Neuronal stem cell (in vitro differentiated cells): ENCODE results near the gene DDX6.

Experiments used
- DNase-seq: peaks from one replicate; pipeline ENCODE4 v3.0.0-alpha.2; 2013; ENCODE audit warnings: low spot score
- H2AFZ ChIP-seq: one replicate; pipeline ENCODE4 v1.6.1; 2013; ENCODE audit warnings: mild to moderate bottlenecking, low read length, inconsistent platforms
- H2AK5ac ChIP-seq: 2 replicates; pipeline ENCODE4 v1.6.1; 2013; ENCODE audit warnings: low read depth, mild to moderate bottlenecking, inconsistent platforms, low read length, moderate library complexity, mixed read lengths
- H2BK120ac ChIP-seq: 2 replicates; pipeline ENCODE4 v1.6.1; 2013; ENCODE audit warnings: low read depth, mild to moderate bottlenecking, inconsistent platforms, low read length, moderate library complexity, mixed read lengths
- H2BK12ac ChIP-seq: one replicate; pipeline ENCODE4 v1.6.1; 2013; ENCODE audit warnings: low read length, inconsistent platforms
- H2BK15ac ChIP-seq: 2 replicates; pipeline ENCODE4 v1.6.1; 2013; ENCODE audit warnings: mild to moderate bottlenecking, low read length, inconsistent platforms, mixed read lengths
- H2BK5ac ChIP-seq: one replicate; pipeline ENCODE4 v1.6.1; 2013; ENCODE audit warnings: inconsistent platforms, mild to moderate bottlenecking, low read length, moderate library complexity
- H3K14ac ChIP-seq: one replicate; pipeline ENCODE4 v1.6.1; 2013; ENCODE audit warnings: low read length, inconsistent platforms
- H3K18ac ChIP-seq: 2 replicates; pipeline ENCODE4 v1.6.1; 2013; ENCODE audit warnings: low read length, inconsistent platforms
- H3K23ac ChIP-seq: 2 replicates; pipeline ENCODE4 v1.6.1; 2013; ENCODE audit warnings: low read depth, mild to moderate bottlenecking, mixed read lengths, low read length, inconsistent platforms; ENCODE audit not compliant: poor library complexity
- H3K27ac ChIP-seq: replicated peaks from 3 replicates; pipeline ENCODE4 v1.5.1; 2013; ENCODE audit warnings: low read length, inconsistent platforms
- H3K27me3 ChIP-seq, 3 experiments: 2 replicates each; pipeline ENCODE4 v1.6.1; 2013; ENCODE audit warnings: low read length in 3 of 3, mild to moderate bottlenecking in 2 of 3, inconsistent platforms in 1 of 3, low read depth in 1 of 3, mixed read lengths in 1 of 3, moderate library complexity in 1 of 3; ENCODE audit not compliant: control insufficient read depth in 3 of 3, insufficient read depth in 3 of 3
- H3K36me3 ChIP-seq, 2 donors: replicated peaks in 1 of 2; 2 replicates each; pipeline ENCODE4 v1.6.1; 2013; ENCODE audit warnings: low read length in 2 of 2; ENCODE audit not compliant: control insufficient read depth in 2 of 2, insufficient read depth in 2 of 2
- H3K4ac ChIP-seq: 2 replicates; pipeline ENCODE4 v1.6.1; 2013; ENCODE audit warnings: inconsistent platforms, mild to moderate bottlenecking, low read length, moderate library complexity
- H3K4me1 ChIP-seq, 2 donors: 1 replicate in 1 of 2; 2 replicates in 1 of 2; pipeline ENCODE4 v1.6.1; 2013; ENCODE audit warnings: low read length in 2 of 2, low read depth in 1 of 2; ENCODE audit not compliant: control insufficient read depth in 2 of 2, insufficient read depth in 1 of 2
- H3K4me2 ChIP-seq: one replicate; pipeline ENCODE4 v1.6.1; 2013; ENCODE audit warnings: mild to moderate bottlenecking, low read length, inconsistent platforms; ENCODE audit not compliant: insufficient read depth, poor library complexity, severe bottlenecking
- H3K4me3 ChIP-seq, 2 donors: 2 replicates each; pipeline ENCODE4 v1.5.1; 2013; ENCODE audit warnings: low read length in 2 of 2, mild to moderate bottlenecking in 2 of 2, inconsistent platforms in 1 of 2, moderate library complexity in 1 of 2
- H3K79me1 ChIP-seq: one replicate; pipeline ENCODE4 v1.6.1; 2013; ENCODE audit warnings: low read depth, mild to moderate bottlenecking, inconsistent platforms, low read length, moderate library complexity
- H3K9ac ChIP-seq: one replicate; pipeline ENCODE4 v1.6.1; 2013; ENCODE audit warnings: mild to moderate bottlenecking, low read depth, low read length, inconsistent platforms; ENCODE audit not compliant: poor library complexity
- H3K9me3 ChIP-seq, 2 donors: replicated peaks in 1 of 2; 2 replicates each; pipeline versions ENCODE3 to v1.6.1; 2013; ENCODE audit warnings: low read length in 2 of 2, mild to moderate bottlenecking in 2 of 2, inconsistent platforms in 1 of 2, low read depth in 1 of 2, mixed read lengths in 1 of 2, moderate library complexity in 1 of 2; ENCODE audit not compliant: control insufficient read depth in 2 of 2, insufficient read depth in 1 of 2
- H4K8ac ChIP-seq: one replicate; pipeline ENCODE4 v1.6.1; 2013; ENCODE audit warnings: low read depth, mild to moderate bottlenecking, inconsistent platforms, low read length, moderate library complexity
- H4K91ac ChIP-seq: one replicate; pipeline ENCODE4 v1.6.1; 2013; ENCODE audit warnings: low read length, low read depth, mild to moderate bottlenecking, inconsistent platforms; ENCODE audit not compliant: poor library complexity
- WGBS, 2 donors: extraction: QIAGEN DNeasy Blood & Tissue Kit; methylation state at CpG; one replicate each; pipeline ENCODE4 v1.1.7; 2013; ENCODE audit warnings: missing lambda C conversion rate in 2 of 2, mixed read lengths in 1 of 2; ENCODE audit not compliant: insufficient read length in 2 of 2, insufficient replicate concordance in 1 of 2; ENCODE audit errors: extremely low coverage in 2 of 2; 5-methylcytosine and 5-hydroxymethylcytosine counted together

The DDX6 gene

GRCh38 chr11:118819334-118820024 is 28.5 kb upstream of the DDX6 start:
- Histone ChIP-seq H3K4me2 (no peak overlapping the region), H3K23ac (no peak overlapping the region), H2BK12ac (no peak overlapping the region), H3K36me3 (no peaks in the 10 kb centered on the region), H2BK120ac (no peak overlapping the region), H3K14ac (no peak overlapping the region), H2BK15ac (no peak overlapping the region), H2AK5ac (no peak overlapping the region), H3K4ac (no peak overlapping the region), H4K91ac (no peak overlapping the region), H2AFZ (no peak overlapping the region), H3K18ac (no peak overlapping the region), H3K9ac (no peak overlapping the region), H3K9me3 (no peaks in the 10 kb centered on the region), H3K79me1 (no peaks in the 10 kb centered on the region), H3K27me3 (no peaks in the 10 kb centered on the region), H3K27ac (no peak overlapping the region), H3K4me1 (peaks cover 0 to 2% of the 10 kb centered on the region in 2 donors), H3K4me3 (no peak overlapping the region), H2BK5ac (no peak overlapping the region), H4K8ac (no peak overlapping the region)
- DNase-seq: no peak
- no CpG with 5 or more reads among the region's 7 CpGs for WGBS, 2 donors

GRCh38 chr11:118818130-118818529 is 27.2 kb upstream of the DDX6 start:
- H2BK120ac ChIP-seq: no peak overlapping the region
- no peak overlapping the region for H3K27ac ChIP-seq
- H3K14ac ChIP-seq: no peak overlapping the region
- H2AK5ac ChIP-seq: no peak overlapping the region
- no peak overlapping the region for H3K9ac ChIP-seq
- H3K9me3 ChIP-seq: no peaks in the 10 kb centered on the region
- H3K79me1 ChIP-seq: no peaks in the 10 kb centered on the region
- no peak overlapping the region for H3K23ac ChIP-seq
- no peak overlapping the region for H2AFZ ChIP-seq
- no peaks in the 10 kb centered on the region for H3K27me3 ChIP-seq
- no peak overlapping the region for H2BK12ac ChIP-seq
- no peaks in the 10 kb centered on the region for H3K36me3 ChIP-seq
- no peak overlapping the region for H2BK15ac ChIP-seq
- H3K4me2 ChIP-seq: no peak overlapping the region
- no peak overlapping the region for H3K4ac ChIP-seq
- H4K8ac ChIP-seq: no peak overlapping the region
- no peak overlapping the region for H3K18ac ChIP-seq
- no CpG with 5 or more reads among the region's 4 CpGs for WGBS, 2 donors
- H3K4me3 ChIP-seq: no peak overlapping the region
- H3K4me1 ChIP-seq: peaks cover 0 to 2% of the 10 kb centered on the region in 2 donors
- DNase-seq: no peak
- no peak overlapping the region for H2BK5ac ChIP-seq
- H4K91ac ChIP-seq: no peak overlapping the region

GRCh38 chr11:118813551-118813950 is 22.6 kb upstream of the DDX6 start:
- Histone ChIP-seq H3K4ac (no peak overlapping the region), H2BK15ac (no peak overlapping the region), H3K14ac (no peak overlapping the region), H3K18ac (no peak overlapping the region), H2BK12ac (no peak overlapping the region), H4K8ac (no peak overlapping the region), H3K36me3 (no peaks in the 10 kb centered on the region), H3K4me2 (no peak overlapping the region), H2AFZ (no peak overlapping the region), H4K91ac (no peak overlapping the region), H3K4me1 (no peaks in the 10 kb centered on the region), H2AK5ac (no peak overlapping the region), H2BK5ac (no peak overlapping the region), H3K27ac (no peak overlapping the region), H2BK120ac (no peak overlapping the region), H3K4me3 (no peak overlapping the region), H3K23ac (no peak overlapping the region), H3K9me3 (no peaks in the 10 kb centered on the region), H3K27me3 (peaks cover 0 to 8% (median 0%) of the 10 kb centered on the region in 3 experiments), H3K79me1 (no peaks in the 10 kb centered on the region), H3K9ac (no peak overlapping the region)
- no CpG with 5 or more reads among the region's 1 CpG for WGBS, 2 donors
- DNase-seq: no peak

GRCh38 chr11:118812485-118812884 is 21.5 kb upstream of the DDX6 start:
- Histone ChIP-seq H3K27me3 (peaks cover 0 to 8% (median 0%) of the 10 kb centered on the region in 3 experiments), H2BK5ac (no peak overlapping the region), H3K18ac (no peak overlapping the region), H2BK120ac (no peak overlapping the region), H3K79me1 (no peaks in the 10 kb centered on the region), H2AFZ (no peak overlapping the region), H3K4me1 (no peaks in the 10 kb centered on the region), H3K9ac (no peak overlapping the region), H2BK12ac (no peak overlapping the region), H2AK5ac (no peak overlapping the region), H3K36me3 (no peaks in the 10 kb centered on the region), H2BK15ac (no peak overlapping the region), H3K27ac (no peak overlapping the region), H4K91ac (no peak overlapping the region), H3K4me2 (no peak overlapping the region), H3K9me3 (no peaks in the 10 kb centered on the region), H3K23ac (no peak overlapping the region), H3K14ac (no peak overlapping the region), H3K4me3 (no peak overlapping the region), H3K4ac (no peak overlapping the region), H4K8ac (no peak overlapping the region)
- no CpG with 5 or more reads among the region's 5 CpGs for WGBS, 2 donors
- DNase-seq: no peak
